HL-60 (cell line): ENCODE results near the gene CEP95.

Experiments used
- GABPA ChIP-seq: IDR thresholded peaks from 2 replicates; pipeline ENCODE4 v1.6.1; 2012; ENCODE audit warnings: low read depth
- POLR2AphosphoS5 ChIP-seq: IDR thresholded peaks from 2 replicates; pipeline ENCODE4 v1.6.1; 2012; ENCODE audit warnings: low read depth
- SPI1 ChIP-seq: IDR thresholded peaks from 2 replicates; pipeline ENCODE4 v1.6.1; 2012; ENCODE audit warnings: low read depth, mild to moderate bottlenecking, borderline replicate concordance
- TF ChIP-seq, protein P1 (sequence below): IDR thresholded peaks from one replicate; pipeline ENCODE4 v1.5.1; 2011; ENCODE audit warnings: low read length, control low read depth, inconsistent platforms; ENCODE audit not compliant: insufficient read depth
- TF ChIP-seq, protein P2 (sequence below): IDR thresholded peaks from 2 replicates; pipeline ENCODE4 v1.6.1; 2012; ENCODE audit warnings: low read depth; ENCODE audit not compliant: insufficient replicate concordance

DNA sequence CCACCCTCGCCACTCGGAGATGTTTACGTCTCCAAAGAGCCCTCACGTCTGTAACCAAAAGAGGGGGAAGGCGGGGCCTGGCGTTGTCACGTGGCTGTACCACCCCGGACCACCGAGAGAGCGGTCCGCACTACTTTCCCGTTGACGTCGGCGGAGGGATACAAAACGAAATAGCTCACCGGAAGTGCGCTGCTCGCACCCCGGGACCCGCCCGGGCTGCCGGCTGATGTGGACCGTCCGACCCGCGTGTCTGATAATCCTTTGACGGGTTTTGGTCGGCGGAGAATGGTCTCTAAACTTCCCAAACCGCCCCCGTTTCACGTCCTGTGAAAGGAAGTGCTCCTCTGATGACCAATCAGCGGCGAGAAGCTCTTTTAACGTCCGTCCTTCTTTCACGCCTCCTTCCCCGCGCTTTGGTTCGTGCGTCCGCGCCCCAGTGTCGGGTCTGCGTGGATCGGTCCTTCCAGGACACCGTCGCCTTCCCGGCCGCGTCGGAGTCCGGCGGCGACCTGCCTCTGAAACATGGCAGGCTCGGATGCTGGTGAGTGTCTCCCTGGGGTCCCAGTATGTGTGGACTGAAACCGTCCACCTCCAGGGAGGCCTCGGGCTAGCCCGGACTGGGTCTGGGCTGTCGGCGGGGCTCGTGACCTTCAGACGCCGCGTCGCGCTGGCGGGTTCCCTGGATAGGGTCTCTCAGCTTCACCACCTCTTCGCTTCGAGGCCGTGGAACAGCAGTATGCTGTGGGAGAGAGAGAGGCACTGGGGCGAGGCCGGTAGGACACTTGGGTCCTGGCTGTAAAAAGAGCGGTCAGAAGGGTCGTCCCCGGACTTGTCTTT, at the start of gene CEP95:
- TF ChIP-seq, protein P1, sequence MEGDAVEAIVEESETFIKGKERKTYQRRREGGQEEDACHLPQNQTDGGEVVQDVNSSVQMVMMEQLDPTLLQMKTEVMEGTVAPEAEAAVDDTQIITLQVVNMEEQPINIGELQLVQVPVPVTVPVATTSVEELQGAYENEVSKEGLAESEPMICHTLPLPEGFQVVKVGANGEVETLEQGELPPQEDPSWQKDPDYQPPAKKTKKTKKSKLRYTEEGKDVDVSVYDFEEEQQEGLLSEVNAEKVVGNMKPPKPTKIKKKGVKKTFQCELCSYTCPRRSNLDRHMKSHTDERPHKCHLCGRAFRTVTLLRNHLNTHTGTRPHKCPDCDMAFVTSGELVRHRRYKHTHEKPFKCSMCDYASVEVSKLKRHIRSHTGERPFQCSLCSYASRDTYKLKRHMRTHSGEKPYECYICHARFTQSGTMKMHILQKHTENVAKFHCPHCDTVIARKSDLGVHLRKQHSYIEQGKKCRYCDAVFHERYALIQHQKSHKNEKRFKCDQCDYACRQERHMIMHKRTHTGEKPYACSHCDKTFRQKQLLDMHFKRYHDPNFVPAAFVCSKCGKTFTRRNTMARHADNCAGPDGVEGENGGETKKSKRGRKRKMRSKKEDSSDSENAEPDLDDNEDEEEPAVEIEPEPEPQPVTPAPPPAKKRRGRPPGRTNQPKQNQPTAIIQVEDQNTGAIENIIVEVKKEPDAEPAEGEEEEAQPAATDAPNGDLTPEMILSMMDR: no peak
- TF ChIP-seq POLR2AphosphoS5 (peak; percentile 92), SPI1 (peak; percentile 74; the same call in 1 of the 2 replicates), GABPA (peak; percentile 72)
- TF ChIP-seq, protein P2, sequence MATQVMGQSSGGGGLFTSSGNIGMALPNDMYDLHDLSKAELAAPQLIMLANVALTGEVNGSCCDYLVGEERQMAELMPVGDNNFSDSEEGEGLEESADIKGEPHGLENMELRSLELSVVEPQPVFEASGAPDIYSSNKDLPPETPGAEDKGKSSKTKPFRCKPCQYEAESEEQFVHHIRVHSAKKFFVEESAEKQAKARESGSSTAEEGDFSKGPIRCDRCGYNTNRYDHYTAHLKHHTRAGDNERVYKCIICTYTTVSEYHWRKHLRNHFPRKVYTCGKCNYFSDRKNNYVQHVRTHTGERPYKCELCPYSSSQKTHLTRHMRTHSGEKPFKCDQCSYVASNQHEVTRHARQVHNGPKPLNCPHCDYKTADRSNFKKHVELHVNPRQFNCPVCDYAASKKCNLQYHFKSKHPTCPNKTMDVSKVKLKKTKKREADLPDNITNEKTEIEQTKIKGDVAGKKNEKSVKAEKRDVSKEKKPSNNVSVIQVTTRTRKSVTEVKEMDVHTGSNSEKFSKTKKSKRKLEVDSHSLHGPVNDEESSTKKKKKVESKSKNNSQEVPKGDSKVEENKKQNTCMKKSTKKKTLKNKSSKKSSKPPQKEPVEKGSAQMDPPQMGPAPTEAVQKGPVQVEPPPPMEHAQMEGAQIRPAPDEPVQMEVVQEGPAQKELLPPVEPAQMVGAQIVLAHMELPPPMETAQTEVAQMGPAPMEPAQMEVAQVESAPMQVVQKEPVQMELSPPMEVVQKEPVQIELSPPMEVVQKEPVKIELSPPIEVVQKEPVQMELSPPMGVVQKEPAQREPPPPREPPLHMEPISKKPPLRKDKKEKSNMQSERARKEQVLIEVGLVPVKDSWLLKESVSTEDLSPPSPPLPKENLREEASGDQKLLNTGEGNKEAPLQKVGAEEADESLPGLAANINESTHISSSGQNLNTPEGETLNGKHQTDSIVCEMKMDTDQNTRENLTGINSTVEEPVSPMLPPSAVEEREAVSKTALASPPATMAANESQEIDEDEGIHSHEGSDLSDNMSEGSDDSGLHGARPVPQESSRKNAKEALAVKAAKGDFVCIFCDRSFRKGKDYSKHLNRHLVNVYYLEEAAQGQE: peak; percentile 39
